ENCODE results near the gene GANAB. TPM values are rescaled to one million over a fixed set of nuclear protein-coding genes. Genes with fewer than 3 reads are reported as not detected.
A peak's percentile ranks its signal among the peaks of the same experiment; 100 is the strongest.

The GANAB gene
- total and polyA plus RNA-seq, 2 of the 13 experiments (the other 11 are each of a cell fraction or from before 2014, with no cell fraction given): 99.5 to 234 TPM

GRCh38 chr11:62665075-62665598 lies 18.7 kb upstream of the GANAB start, which contains the start of the genes C11orf98 and CSKMT (continued):
- no peak; the same call in 1 of the 2 replicates for TF ChIP-seq ZXDC (CRISPR knock-in tag; IDR thresholded peaks at IDR 0.05)
- TF ChIP-seq NFYC (CRISPR knock-in tag; IDR thresholded peaks at IDR 0.05): peak; percentile 79
- peak; percentile 79 for TF ChIP-seq HIVEP1 (CRISPR knock-in tag; IDR thresholded peaks at IDR 0.05)
- no peak for TF ChIP-seq ZBTB14 (CRISPR knock-in tag; IDR thresholded peaks at IDR 0.05)
- 0 out of 2 replicates have a peak, but pooled peaks have one; percentile 37 for TF ChIP-seq ZNF276 (CRISPR knock-in tag; IDR thresholded peaks at IDR 0.05; ENCODE audit: low read depth)
- no peak for TF ChIP-seq TCF12 (IDR thresholded peaks at IDR 0.05)
- no peak for TF ChIP-seq TCF12 (CRISPR knock-in tag; IDR thresholded peaks at IDR 0.05)
- no peak for TF ChIP-seq ZNF232 (CRISPR knock-in tag; IDR thresholded peaks at IDR 0.05; ENCODE audit: borderline replicate concordance)
- no peak for TF ChIP-seq ZC3H4 (CRISPR knock-in tag; IDR thresholded peaks at IDR 0.05; ENCODE audit: borderline replicate concordance)
- 0 out of 2 replicates have a peak, but pooled peaks have one; percentile 10 for TF ChIP-seq RFX3 (CRISPR knock-in tag; IDR thresholded peaks at IDR 0.05)
- TF ChIP-seq ZNF138 (CRISPR knock-in tag; IDR thresholded peaks at IDR 0.05; ENCODE audit: low read depth): no peak
- TF ChIP-seq JDP2 (CRISPR knock-in tag; IDR thresholded peaks at IDR 0.05; ENCODE audit: borderline replicate concordance): no peak
- TF ChIP-seq ZNF607 (CRISPR knock-in tag; IDR thresholded peaks at IDR 0.05; ENCODE audit: borderline replicate concordance): peak; percentile 83; the same call in 1 of the 2 replicates
- TF ChIP-seq RFXAP (CRISPR knock-in tag; IDR thresholded peaks at IDR 0.05; ENCODE audit: borderline replicate concordance): peak; percentile 55; the same call in 1 of the 2 replicates
- peak; percentile 38; the same call in 1 of the 2 replicates for TF ChIP-seq NCOA2 (CRISPR knock-in tag; IDR thresholded peaks at IDR 0.05)
